GM23338 (cell line): ENCODE data around the gene STEAP3. TPM values are rescaled to one million over a fixed set of nuclear protein-coding genes. Genes with fewer than 3 reads are reported as not detected.

Experiments
- ATAC-seq: fragments of 200-7000 bp; cut with Tn5 transposase; 3 replicates; pipeline ENCODE4 v1.9.1; 2020
- DNase-seq: peaks from one replicate; pipeline ENCODE4 v3.0.0-alpha.2; 2015; ENCODE audit warnings: low spot score
- H2AFZ ChIP-seq: fragments of 200-600 bp; sonication (generic); 2 replicates; pipeline ENCODE4 v1.8.0; 2016; ENCODE audit warnings: antibody characterized with exemption, mild to moderate bottlenecking, moderate library complexity
- H3F3A ChIP-seq: fragments of 200-600 bp; sonication (generic); replicated peaks from 2 replicates; pipeline ENCODE4 v1.8.0; 2017; ENCODE audit warnings: antibody characterized with exemption, mixed run types, low read depth
- H3K27ac ChIP-seq: fragments of 200-600 bp; sonication (generic); 2 replicates; pipeline ENCODE4 v1.6.1; 2016; ENCODE audit warnings: low read depth
- H3K27me3 ChIP-seq: fragments of 200-600 bp; sonication (generic); 2 replicates; pipeline ENCODE4 v1.8.0; 2016; ENCODE audit warnings: mild to moderate bottlenecking, mixed run types, moderate library complexity; ENCODE audit not compliant: insufficient read depth
- H3K36me3 ChIP-seq: fragments of 200-600 bp; sonication (generic); 2 replicates; pipeline ENCODE4 v1.8.0; 2016; ENCODE audit warnings: mild to moderate bottlenecking; ENCODE audit not compliant: insufficient read depth
- H3K4me1 ChIP-seq: fragments of 200-600 bp; sonication (generic); 2 replicates; pipeline ENCODE4 v1.8.0; 2016; ENCODE audit warnings: mild to moderate bottlenecking, moderate library complexity; ENCODE audit not compliant: insufficient read depth
- H3K4me2 ChIP-seq: fragments of 200-600 bp; sonication (generic); 2 replicates; pipeline ENCODE4 v1.7.1; 2017; ENCODE audit warnings: mixed run types
- H3K4me3 ChIP-seq: fragments of 200-600 bp; sonication (generic); 2 replicates; pipeline ENCODE4 v1.6.1; 2016; ENCODE audit warnings: mixed run types
- H3K79me2 ChIP-seq: fragments of 200-600 bp; sonication (generic); replicated peaks from 2 replicates; pipeline ENCODE4 v1.8.0; 2017; ENCODE audit warnings: mild to moderate bottlenecking; ENCODE audit not compliant: insufficient read depth
- H3K9me2 ChIP-seq: fragments of 200-600 bp; sonication (generic); 2 replicates; pipeline ENCODE4 v1.8.0; 2017; ENCODE audit not compliant: insufficient read depth
- H4K20me1 ChIP-seq: fragments of 200-600 bp; sonication (generic); replicated peaks from 2 replicates; pipeline ENCODE4 v1.8.0; 2017; ENCODE audit warnings: mild to moderate bottlenecking; ENCODE audit not compliant: insufficient read depth
- H3K27ac Mint-ChIP-seq: 2 replicates; pipeline ENCODE4 v1.8.0; 2020; ENCODE audit warnings: inconsistent platforms, mild to moderate bottlenecking, moderate library complexity, mixed read lengths
- H3K27me3 Mint-ChIP-seq: 3 replicates; pipeline ENCODE4 v1.8.0; 2022; ENCODE audit warnings: low read depth, mild to moderate bottlenecking, moderate library complexity, mixed read lengths, inconsistent platforms; ENCODE audit not compliant: insufficient read depth, poor library complexity
- H3K36me3 Mint-ChIP-seq: 3 replicates; pipeline ENCODE4 v1.8.0; 2021; ENCODE audit warnings: low read depth, mild to moderate bottlenecking, inconsistent platforms, moderate library complexity, mixed read lengths
- H3K4me1 Mint-ChIP-seq: 3 replicates; pipeline ENCODE4 v1.8.0; 2020; ENCODE audit warnings: mild to moderate bottlenecking, inconsistent platforms, mixed read lengths
- H3K4me3 Mint-ChIP-seq: 3 replicates; pipeline ENCODE4 v1.8.0; 2021; ENCODE audit warnings: moderate library complexity, mild to moderate bottlenecking, inconsistent platforms, mixed read lengths
- H3K9me3 Mint-ChIP-seq: 3 replicates; pipeline ENCODE4 v1.8.0; 2020; ENCODE audit warnings: moderate library complexity, mild to moderate bottlenecking, inconsistent platforms, mixed read lengths
- CREB1 ChIP-seq: fragments of 250-450 bp; sonication (Bioruptor Pico); IDR thresholded peaks from 2 replicates; pipeline ENCODE4 v1.5.0; 2020; ENCODE audit warnings: low read depth, mild to moderate bottlenecking, moderate library complexity
- ETS1 ChIP-seq: IDR thresholded peaks from 2 replicates; pipeline ENCODE4 v1.6.1; 2016; ENCODE audit warnings: antibody characterized with exemption
- EZH2phosphoT487 ChIP-seq: fragments of 200-600 bp; sonication (generic); IDR thresholded peaks from one replicate; pipeline ENCODE4 v1.8.1; 2018; ENCODE audit warnings: antibody characterized with exemption; ENCODE audit not compliant: unreplicated experiment
- JUNB ChIP-seq: IDR thresholded peaks from one replicate; pipeline ENCODE4 v1.6.1; 2016; ENCODE audit warnings: antibody characterized with exemption; ENCODE audit not compliant: unreplicated experiment
- STAT1 ChIP-seq: IDR thresholded peaks from one replicate; pipeline ENCODE4 v1.6.1; 2016; ENCODE audit warnings: antibody characterized with exemption; ENCODE audit not compliant: unreplicated experiment
- ZNF114 ChIP-seq: fragments of 250-450 bp; sonication (Bioruptor Pico); IDR thresholded peaks from 2 replicates; pipeline ENCODE4 v1.5.0; 2020; ENCODE audit warnings: mild to moderate bottlenecking, moderate library complexity
- polyA plus RNA-seq: library from polyadenylated mRNA; unstranded; fragments of >200 nt; fragmentation: Nextera tagmentation; extraction: Ambion mirVana; gene quantifications from 2 replicates; pipeline ENCODE4 v1.2.1, GENCODE V29; 2016
- total RNA-seq: library from RNA; depleted of rRNA; stranded (reverse); fragments of >200 nt; shearing (Covaris generic); gene quantifications from 2 replicates; pipeline ENCODE4 v1.2.3, GENCODE V29; 2014
- TF ChIP-seq, protein P1 (sequence below): IDR thresholded peaks from one replicate; pipeline ENCODE4 v1.6.1; 2018; ENCODE audit warnings: antibody characterized with exemption; ENCODE audit not compliant: unreplicated experiment
- TF ChIP-seq, protein P2 (sequence below), 2 experiments: fragments of 200-600 bp in 1 of 2; sonication (generic) in 1 of 2; conservative IDR thresholded peaks; 2 replicates each; pipeline versions ENCODE4 v1.5.1 to v1.6.1; 2016 to 2017; ENCODE audit warnings: antibody characterized with exemption in 2 of 2, low read depth in 2 of 2, mild to moderate bottlenecking in 2 of 2, moderate library complexity in 1 of 2

Gene STEAP3
- total and polyA plus RNA-seq, 2 experiments from 2014 or later, result 8.6 to 27.3 TPM

- TF ChIP-seq, protein P1, sequence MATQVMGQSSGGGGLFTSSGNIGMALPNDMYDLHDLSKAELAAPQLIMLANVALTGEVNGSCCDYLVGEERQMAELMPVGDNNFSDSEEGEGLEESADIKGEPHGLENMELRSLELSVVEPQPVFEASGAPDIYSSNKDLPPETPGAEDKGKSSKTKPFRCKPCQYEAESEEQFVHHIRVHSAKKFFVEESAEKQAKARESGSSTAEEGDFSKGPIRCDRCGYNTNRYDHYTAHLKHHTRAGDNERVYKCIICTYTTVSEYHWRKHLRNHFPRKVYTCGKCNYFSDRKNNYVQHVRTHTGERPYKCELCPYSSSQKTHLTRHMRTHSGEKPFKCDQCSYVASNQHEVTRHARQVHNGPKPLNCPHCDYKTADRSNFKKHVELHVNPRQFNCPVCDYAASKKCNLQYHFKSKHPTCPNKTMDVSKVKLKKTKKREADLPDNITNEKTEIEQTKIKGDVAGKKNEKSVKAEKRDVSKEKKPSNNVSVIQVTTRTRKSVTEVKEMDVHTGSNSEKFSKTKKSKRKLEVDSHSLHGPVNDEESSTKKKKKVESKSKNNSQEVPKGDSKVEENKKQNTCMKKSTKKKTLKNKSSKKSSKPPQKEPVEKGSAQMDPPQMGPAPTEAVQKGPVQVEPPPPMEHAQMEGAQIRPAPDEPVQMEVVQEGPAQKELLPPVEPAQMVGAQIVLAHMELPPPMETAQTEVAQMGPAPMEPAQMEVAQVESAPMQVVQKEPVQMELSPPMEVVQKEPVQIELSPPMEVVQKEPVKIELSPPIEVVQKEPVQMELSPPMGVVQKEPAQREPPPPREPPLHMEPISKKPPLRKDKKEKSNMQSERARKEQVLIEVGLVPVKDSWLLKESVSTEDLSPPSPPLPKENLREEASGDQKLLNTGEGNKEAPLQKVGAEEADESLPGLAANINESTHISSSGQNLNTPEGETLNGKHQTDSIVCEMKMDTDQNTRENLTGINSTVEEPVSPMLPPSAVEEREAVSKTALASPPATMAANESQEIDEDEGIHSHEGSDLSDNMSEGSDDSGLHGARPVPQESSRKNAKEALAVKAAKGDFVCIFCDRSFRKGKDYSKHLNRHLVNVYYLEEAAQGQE, result no peak
- TF ChIP-seq JUNB (no peak), STAT1 (no peak), CREB1 (CRISPR knock-in tag) (no peak), ZNF114 (no peak), EZH2phosphoT487 (no peak), ETS1 (no peak)
- TF ChIP-seq, protein P2, sequence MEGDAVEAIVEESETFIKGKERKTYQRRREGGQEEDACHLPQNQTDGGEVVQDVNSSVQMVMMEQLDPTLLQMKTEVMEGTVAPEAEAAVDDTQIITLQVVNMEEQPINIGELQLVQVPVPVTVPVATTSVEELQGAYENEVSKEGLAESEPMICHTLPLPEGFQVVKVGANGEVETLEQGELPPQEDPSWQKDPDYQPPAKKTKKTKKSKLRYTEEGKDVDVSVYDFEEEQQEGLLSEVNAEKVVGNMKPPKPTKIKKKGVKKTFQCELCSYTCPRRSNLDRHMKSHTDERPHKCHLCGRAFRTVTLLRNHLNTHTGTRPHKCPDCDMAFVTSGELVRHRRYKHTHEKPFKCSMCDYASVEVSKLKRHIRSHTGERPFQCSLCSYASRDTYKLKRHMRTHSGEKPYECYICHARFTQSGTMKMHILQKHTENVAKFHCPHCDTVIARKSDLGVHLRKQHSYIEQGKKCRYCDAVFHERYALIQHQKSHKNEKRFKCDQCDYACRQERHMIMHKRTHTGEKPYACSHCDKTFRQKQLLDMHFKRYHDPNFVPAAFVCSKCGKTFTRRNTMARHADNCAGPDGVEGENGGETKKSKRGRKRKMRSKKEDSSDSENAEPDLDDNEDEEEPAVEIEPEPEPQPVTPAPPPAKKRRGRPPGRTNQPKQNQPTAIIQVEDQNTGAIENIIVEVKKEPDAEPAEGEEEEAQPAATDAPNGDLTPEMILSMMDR (conservative IDR thresholded peaks at IDR 0.05; ENCODE audit: low read depth in 2 of 2), result peak; percentile 68 to 95
Observed at GRCh38 chr2:119264781-119265692, 41.4 kb downstream of the STEAP3 start (continued).

DNA sequence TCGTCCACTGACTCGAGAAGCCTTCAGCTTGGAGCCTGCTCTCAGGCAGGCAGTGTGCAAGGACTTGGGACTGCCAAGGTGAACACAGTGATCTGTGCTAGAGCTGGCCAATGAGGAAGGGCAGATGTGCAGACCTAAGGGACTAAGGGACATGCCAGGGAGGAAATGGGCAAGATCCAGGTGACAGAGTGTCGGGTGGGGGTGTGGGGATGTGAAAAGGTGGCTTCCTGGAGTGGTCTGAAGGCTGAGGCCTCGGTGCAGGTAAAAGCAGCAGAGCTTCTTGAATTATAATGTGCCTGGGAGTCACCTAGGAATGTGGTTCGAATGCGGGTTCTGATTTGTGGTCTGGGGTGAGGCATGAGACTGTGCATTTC is 42.0 kb downstream of the STEAP3 start:
- peaks cover 22% of the 10 kb centered on the region for H3K4me1 Mint-ChIP-seq
- no peak overlapping the region for H3K27ac Mint-ChIP-seq
- TF ChIP-seq ZNF114 (no peak), JUNB (no peak), CREB1 (CRISPR knock-in tag) (no peak), EZH2phosphoT487 (no peak)
- TF ChIP-seq, protein P2 (conservative IDR thresholded peaks at IDR 0.05; ENCODE audit: low read depth in 2 of 2), result no peak
- TF ChIP-seq, protein P1, result no peak

More for the DNA sequence above, 42.0 kb downstream of the STEAP3 start:
- Histone ChIP-seq H4K20me1 (no peaks in the 10 kb centered on the region; the same call in 1 of the 2 replicates), H3K27ac (no peak overlapping the region), H2AFZ (no peak overlapping the region), H3K4me3 (no peak overlapping the region), H3K4me2 (no peak overlapping the region), H3F3A (no peaks in the 10 kb centered on the region), H3K27me3 (no peaks in the 10 kb centered on the region), H3K36me3 (no peaks in the 10 kb centered on the region; the same call in 1 of the 2 replicates), H3K79me2 (no peaks in the 10 kb centered on the region), H3K9me2 (no peaks in the 10 kb centered on the region), H3K4me1 (no peaks in the 10 kb centered on the region)
- no peak overlapping the region for H3K4me3 Mint-ChIP-seq
- ATAC-seq (no peak), DNase-seq (no peak)
- H3K36me3 Mint-ChIP-seq, result peaks cover 15% of the 10 kb centered on the region
- peaks cover 3% of the 10 kb centered on the region for H3K27me3 Mint-ChIP-seq
- no peaks in the 10 kb centered on the region for H3K9me3 Mint-ChIP-seq
